Caco-2 (cell line): ENCODE data around the gene IL18R1. TPM values are rescaled to one million over a fixed set of nuclear protein-coding genes. Genes with fewer than 3 reads are reported as not detected.

Source experiments
- BruUV-seq: library from RNA; stranded (reverse); fragments of 400-500 nt; replicated peaks from 2 replicates; lab custom pipeline; 2021; lab: Mats Ljungman, UMichigan
- CTCF ChIA-PET: fragments of 300-600 bp; sonication (Branson Sonifier 250); formaldehyde crosslinking; loops from one replicate; lab custom pipeline; 2022; ENCODE audit warnings: antibody characterized with exemption; lab: Charles Lee
- POLR2A ChIA-PET: fragments of 300-600 bp; sonication (Branson Sonifier 250); formaldehyde crosslinking; loops from one replicate; lab custom pipeline; 2022; ENCODE audit warnings: antibody characterized with exemption; lab: Charles Lee
- DNase-seq, 2 experiments: peaks; one replicate each; pipeline versions ENCODE4 v3.0.0 to v3.0.0-alpha.2; 2020 to 2022
- H3K27me3 ChIP-seq: replicated peaks from 2 replicates; pipeline ENCODE4 v1.6.0; 2011; ENCODE audit warnings: low read length; ENCODE audit not compliant: control insufficient read depth, insufficient read depth
- H3K36me3 ChIP-seq: 2 replicates; pipeline ENCODE4 v1.5.1; 2011; ENCODE audit warnings: low read length; ENCODE audit not compliant: control insufficient read depth, insufficient read depth
- H3K4me1 ChIP-seq: fragments of 250-450 bp; sonication (Bioruptor Pico); 2 replicates; pipeline ENCODE4 v1.5.1; 2020; ENCODE audit warnings: mild to moderate bottlenecking
- H3K4me3 ChIP-seq: 2 replicates; pipeline ENCODE4 v1.5.1; 2011; ENCODE audit warnings: low read depth, mild to moderate bottlenecking, control low read depth, low read length
- H3K9me3 ChIP-seq: fragments of 250-450 bp; sonication (Bioruptor Pico); 2 replicates; pipeline ENCODE4 v1.5.1; 2020; ENCODE audit warnings: mild to moderate bottlenecking, moderate library complexity
- H3K27ac Mint-ChIP-seq: one replicate; pipeline ENCODE4 v1.8.0; 2022; ENCODE audit warnings: mixed read lengths; ENCODE audit not compliant: unreplicated experiment
- H3K27me3 Mint-ChIP-seq: one replicate; pipeline ENCODE4 v1.8.0; 2022; ENCODE audit warnings: mixed read lengths; ENCODE audit not compliant: insufficient read depth, unreplicated experiment
- H3K36me3 Mint-ChIP-seq: one replicate; pipeline ENCODE4 v1.8.0; 2022; ENCODE audit warnings: mild to moderate bottlenecking, mixed read lengths; ENCODE audit not compliant: insufficient read depth, unreplicated experiment
- H3K4me1 Mint-ChIP-seq: one replicate; pipeline ENCODE4 v1.8.0; 2022; ENCODE audit warnings: low read depth, mixed read lengths; ENCODE audit not compliant: unreplicated experiment
- H3K4me3 Mint-ChIP-seq: one replicate; pipeline ENCODE4 v1.8.0; 2022; ENCODE audit warnings: mild to moderate bottlenecking, moderate library complexity, mixed read lengths; ENCODE audit not compliant: unreplicated experiment
- H3K9me3 Mint-ChIP-seq: one replicate; pipeline ENCODE4 v1.8.0; 2022; ENCODE audit warnings: mixed read lengths; ENCODE audit not compliant: unreplicated experiment
- intact Hi-C: fragments of 100-400 bp; cut with micrococcal nuclease; formaldehyde crosslinking; loops from one replicate; pipeline ENCODE4 v1.10.0; 2022; ENCODE audit not compliant: unreplicated experiment
- total RNA-seq: library from RNA; stranded (reverse); gene quantifications from 2 replicates; pipeline ENCODE4 v1.2.3, GENCODE V29; 2022
- TF ChIP-seq, protein P1 (sequence below), 2 experiments: fragments of 200-600 bp in 1 of 2; IDR thresholded peaks; 1 replicate in 1 of 2; 2 replicates in 1 of 2; pipeline versions ENCODE4 v1.5.1 to v1.8.0; 2011 to 2022; ENCODE audit warnings: antibody characterized with exemption in 1 of 2, control low read depth in 1 of 2, inconsistent platforms in 1 of 2, low read depth in 1 of 2, low read length in 1 of 2, mild to moderate bottlenecking in 1 of 2, moderate library complexity in 1 of 2; ENCODE audit not compliant: insufficient read depth in 1 of 2, severe bottlenecking in 1 of 2, unreplicated experiment in 1 of 2

IL18R1 gene
- total RNA-seq, 1 experiment from 2014 or later: not detected

DNA sequence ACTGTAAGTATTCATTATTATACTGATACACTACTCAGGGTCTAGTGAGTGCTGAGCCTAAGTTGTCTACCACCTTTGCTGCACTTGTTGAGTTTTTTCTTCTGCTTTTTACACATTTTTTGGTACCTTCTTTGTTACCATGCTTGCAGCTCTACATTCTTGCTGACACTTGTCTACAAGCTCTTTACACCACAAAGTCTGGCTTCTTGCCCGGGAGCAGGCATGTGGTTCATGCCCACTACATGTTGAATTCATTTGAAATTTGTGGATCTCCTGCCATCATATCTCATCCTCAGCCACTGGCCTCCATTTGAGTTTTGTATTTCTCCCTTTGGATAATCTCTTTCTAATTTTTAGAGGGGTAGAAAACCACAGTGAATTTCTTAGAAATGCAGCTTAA lies 29.9 kb downstream of the IL18R1 start:
- CTCF ChIA-PET: no interaction called here
- Mint-ChIP-seq H3K4me1 (no peaks in the 10 kb centered on the region), H3K27ac (no peak overlapping the region), H3K4me3 (no peak overlapping the region), H3K27me3 (peaks cover 9% of the 10 kb centered on the region), H3K9me3 (peaks cover 22% of the 10 kb centered on the region), H3K36me3 (no peaks in the 10 kb centered on the region)
- no peaks in the 10 kb centered on the region; the same call in 1 of the 2 replicates for H3K27me3 ChIP-seq
- H3K4me1 ChIP-seq: no peaks in the 10 kb centered on the region
- H3K4me3 ChIP-seq: no peak overlapping the region
- H3K9me3 ChIP-seq: peaks cover 9% of the 10 kb centered on the region
- DNase-seq: no peak
- intact Hi-C loops: no loop called here
- no peaks in the 10 kb centered on the region for H3K36me3 ChIP-seq
- TF ChIP-seq, protein P1, sequence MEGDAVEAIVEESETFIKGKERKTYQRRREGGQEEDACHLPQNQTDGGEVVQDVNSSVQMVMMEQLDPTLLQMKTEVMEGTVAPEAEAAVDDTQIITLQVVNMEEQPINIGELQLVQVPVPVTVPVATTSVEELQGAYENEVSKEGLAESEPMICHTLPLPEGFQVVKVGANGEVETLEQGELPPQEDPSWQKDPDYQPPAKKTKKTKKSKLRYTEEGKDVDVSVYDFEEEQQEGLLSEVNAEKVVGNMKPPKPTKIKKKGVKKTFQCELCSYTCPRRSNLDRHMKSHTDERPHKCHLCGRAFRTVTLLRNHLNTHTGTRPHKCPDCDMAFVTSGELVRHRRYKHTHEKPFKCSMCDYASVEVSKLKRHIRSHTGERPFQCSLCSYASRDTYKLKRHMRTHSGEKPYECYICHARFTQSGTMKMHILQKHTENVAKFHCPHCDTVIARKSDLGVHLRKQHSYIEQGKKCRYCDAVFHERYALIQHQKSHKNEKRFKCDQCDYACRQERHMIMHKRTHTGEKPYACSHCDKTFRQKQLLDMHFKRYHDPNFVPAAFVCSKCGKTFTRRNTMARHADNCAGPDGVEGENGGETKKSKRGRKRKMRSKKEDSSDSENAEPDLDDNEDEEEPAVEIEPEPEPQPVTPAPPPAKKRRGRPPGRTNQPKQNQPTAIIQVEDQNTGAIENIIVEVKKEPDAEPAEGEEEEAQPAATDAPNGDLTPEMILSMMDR (IDR thresholded peaks at IDR 0.05; ENCODE audit: insufficient read depth in 1 of 2, low read depth in 1 of 2, low read length in 1 of 2, severe bottlenecking in 1 of 2, unreplicated experiment in 1 of 2): no peak
- BruUV-seq: no TSS peak
- POLR2A ChIA-PET: no interaction called here

DNA sequence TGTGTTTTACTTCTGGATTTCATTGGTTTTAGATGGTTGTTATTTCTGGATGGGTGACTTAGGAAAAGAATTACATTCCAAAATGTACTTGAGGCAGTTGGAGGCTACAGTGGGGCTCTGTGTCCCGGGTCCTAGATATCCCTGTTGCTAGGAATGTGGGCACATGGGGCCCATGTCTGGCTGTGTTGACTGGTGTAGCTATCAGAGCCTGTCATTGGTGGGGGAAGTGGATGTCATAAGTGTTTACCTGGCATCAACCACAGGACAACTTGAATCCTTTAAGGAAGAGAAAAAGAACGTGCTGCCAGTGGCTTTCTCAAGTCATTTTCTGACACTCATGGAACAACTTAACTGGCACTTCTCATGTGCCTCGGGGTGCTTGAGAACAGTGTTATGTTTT lies 30.4 kb downstream of the IL18R1 start:
- POLR2A ChIA-PET: no interaction called here
- peaks cover 9% of the 10 kb centered on the region for H3K27me3 Mint-ChIP-seq
- H3K4me1 Mint-ChIP-seq: no peaks in the 10 kb centered on the region
- Histone ChIP-seq H3K4me1 (no peaks in the 10 kb centered on the region), H3K36me3 (no peaks in the 10 kb centered on the region), H3K27me3 (no peaks in the 10 kb centered on the region; the same call in 1 of the 2 replicates), H3K9me3 (peaks cover 9% of the 10 kb centered on the region), H3K4me3 (no peak overlapping the region)
- H3K36me3 Mint-ChIP-seq: no peaks in the 10 kb centered on the region
- no peak for DNase-seq
- intact Hi-C loops: no loop called here
- BruUV-seq: no TSS peak
- TF ChIP-seq, protein P1 (IDR thresholded peaks at IDR 0.05; ENCODE audit: insufficient read depth in 1 of 2, low read depth in 1 of 2, low read length in 1 of 2, severe bottlenecking in 1 of 2, unreplicated experiment in 1 of 2): no peak
- H3K4me3 Mint-ChIP-seq: no peak overlapping the region
- CTCF ChIA-PET: no interaction called here
- H3K9me3 Mint-ChIP-seq: peaks cover 22% of the 10 kb centered on the region
- H3K27ac Mint-ChIP-seq: no peak overlapping the region

DNA sequence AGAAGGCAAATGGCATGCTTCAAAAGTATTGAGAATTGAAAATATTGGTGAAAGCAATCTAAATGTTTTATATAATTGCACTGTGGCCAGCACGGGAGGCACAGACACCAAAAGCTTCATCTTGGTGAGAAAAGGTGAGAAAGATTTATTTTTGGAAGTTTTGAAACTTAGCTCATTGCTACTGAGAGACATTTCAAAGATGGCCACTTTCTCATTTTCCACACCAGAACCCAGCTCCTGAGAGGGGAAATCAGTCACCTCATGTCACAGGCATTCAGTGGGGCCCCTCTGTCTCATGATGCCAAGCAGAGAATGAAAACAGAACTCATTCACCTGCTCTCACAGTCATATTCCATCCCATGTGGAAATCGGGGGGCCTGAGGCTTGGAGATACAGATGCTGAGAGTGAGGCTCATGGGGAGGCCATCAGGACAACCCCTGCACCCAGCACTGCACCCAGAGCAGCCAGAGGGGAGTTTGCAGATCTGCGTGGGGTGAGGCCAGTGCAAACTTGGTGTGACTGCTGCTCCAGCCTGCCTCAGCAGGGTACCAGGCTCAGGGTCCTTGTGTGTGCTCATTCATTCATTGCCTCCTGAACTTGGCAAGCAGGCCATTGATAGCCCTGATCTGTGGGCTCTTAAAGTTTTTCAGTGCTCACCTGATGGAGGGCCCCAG lies 31.4 kb downstream of the IL18R1 start:
- Histone ChIP-seq H3K36me3 (no peaks in the 10 kb centered on the region), H3K9me3 (peaks cover 9% of the 10 kb centered on the region), H3K27me3 (no peaks in the 10 kb centered on the region; the same call in 1 of the 2 replicates), H3K4me3 (no peak overlapping the region), H3K4me1 (no peaks in the 10 kb centered on the region)
- ChIA-PET POLR2A (no interaction called here), CTCF (no interaction called here)
- H3K9me3 Mint-ChIP-seq: peaks cover 22% of the 10 kb centered on the region
- no peak overlapping the region for H3K4me3 Mint-ChIP-seq
- peaks cover 12% of the 10 kb centered on the region for H3K27me3 Mint-ChIP-seq
- TF ChIP-seq, protein P1 (IDR thresholded peaks at IDR 0.05; ENCODE audit: insufficient read depth in 1 of 2, low read depth in 1 of 2, low read length in 1 of 2, severe bottlenecking in 1 of 2, unreplicated experiment in 1 of 2): no peak
- no peaks in the 10 kb centered on the region for H3K36me3 Mint-ChIP-seq
- no peak overlapping the region for H3K27ac Mint-ChIP-seq
- intact Hi-C loops: no loop called here
- no peak for DNase-seq
- H3K4me1 Mint-ChIP-seq: no peaks in the 10 kb centered on the region
- BruUV-seq: no TSS peak
